ENCODE measurements around the gene IGSF23.
"Not testable (repeated sequence)": the region's sequence is repeated elsewhere in the genome, so short reads cannot be mapped to it uniquely, and the experiment has no call there.

Gene IGSF23

DNA sequence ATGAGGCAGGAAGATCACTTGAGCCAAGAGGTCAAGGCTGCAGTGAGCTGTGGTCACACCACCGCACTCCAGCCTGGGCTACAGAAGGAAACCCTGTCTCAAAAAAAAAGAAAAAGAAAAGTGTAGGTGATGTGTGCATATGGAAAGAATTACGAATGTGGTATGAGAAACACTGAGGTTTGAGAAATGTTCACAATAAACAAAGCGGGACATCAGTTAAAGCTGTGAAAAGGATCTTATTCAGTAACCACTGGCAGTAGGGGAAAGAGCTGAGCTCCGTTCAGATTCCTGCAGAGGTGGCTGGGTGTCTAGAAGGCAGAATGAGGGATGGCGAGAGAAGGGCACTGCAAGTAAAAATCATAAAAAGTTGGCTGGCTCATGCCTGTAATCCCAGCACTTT is 4.1 kb upstream of the IGSF23 start:
- DNase-seq (ENCODE audit: low spot score), result no peak
- in situ Hi-C loops (cut with MboI; ENCODE audit: low pct_unique_long_range_greater_than_20kb, low sequenced_read_pairs, unreplicated experiment), result no loop called here
- TF ChIP-seq, protein P1, sequence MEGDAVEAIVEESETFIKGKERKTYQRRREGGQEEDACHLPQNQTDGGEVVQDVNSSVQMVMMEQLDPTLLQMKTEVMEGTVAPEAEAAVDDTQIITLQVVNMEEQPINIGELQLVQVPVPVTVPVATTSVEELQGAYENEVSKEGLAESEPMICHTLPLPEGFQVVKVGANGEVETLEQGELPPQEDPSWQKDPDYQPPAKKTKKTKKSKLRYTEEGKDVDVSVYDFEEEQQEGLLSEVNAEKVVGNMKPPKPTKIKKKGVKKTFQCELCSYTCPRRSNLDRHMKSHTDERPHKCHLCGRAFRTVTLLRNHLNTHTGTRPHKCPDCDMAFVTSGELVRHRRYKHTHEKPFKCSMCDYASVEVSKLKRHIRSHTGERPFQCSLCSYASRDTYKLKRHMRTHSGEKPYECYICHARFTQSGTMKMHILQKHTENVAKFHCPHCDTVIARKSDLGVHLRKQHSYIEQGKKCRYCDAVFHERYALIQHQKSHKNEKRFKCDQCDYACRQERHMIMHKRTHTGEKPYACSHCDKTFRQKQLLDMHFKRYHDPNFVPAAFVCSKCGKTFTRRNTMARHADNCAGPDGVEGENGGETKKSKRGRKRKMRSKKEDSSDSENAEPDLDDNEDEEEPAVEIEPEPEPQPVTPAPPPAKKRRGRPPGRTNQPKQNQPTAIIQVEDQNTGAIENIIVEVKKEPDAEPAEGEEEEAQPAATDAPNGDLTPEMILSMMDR (IDR thresholded peaks at IDR 0.05; ENCODE audit: extremely low read depth, insufficient read depth, missing control alignments), result no peak

DNA sequence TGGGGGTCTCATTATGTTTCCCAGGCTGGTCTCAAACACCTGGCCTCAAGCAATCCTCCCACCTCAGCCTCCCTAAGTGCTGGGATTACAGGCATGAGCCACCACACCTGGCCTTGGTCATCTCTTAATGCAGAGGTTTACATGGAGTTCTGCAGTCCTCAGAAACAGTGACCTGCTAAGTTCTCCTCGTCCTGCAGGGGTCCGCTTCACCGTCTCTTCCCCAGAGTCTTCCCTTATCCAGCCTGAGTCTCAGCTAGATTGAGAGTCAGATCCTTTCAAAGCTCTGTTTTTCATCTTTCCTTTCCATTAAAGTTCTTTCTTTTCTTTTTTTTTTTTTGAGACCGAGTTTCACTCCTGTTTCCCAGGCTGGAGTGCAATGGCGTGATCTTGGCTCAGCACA is 2.9 kb upstream of the IGSF23 start:
- DNase-seq (ENCODE audit: low spot score); in situ Hi-C loops (cut with MboI; ENCODE audit: low pct_unique_long_range_greater_than_20kb, low sequenced_read_pairs, unreplicated experiment): not testable (repeated sequence)
- TF ChIP-seq, protein P1 (IDR thresholded peaks at IDR 0.05; ENCODE audit: extremely low read depth, insufficient read depth, missing control alignments), result peak; percentile 13

DNA sequence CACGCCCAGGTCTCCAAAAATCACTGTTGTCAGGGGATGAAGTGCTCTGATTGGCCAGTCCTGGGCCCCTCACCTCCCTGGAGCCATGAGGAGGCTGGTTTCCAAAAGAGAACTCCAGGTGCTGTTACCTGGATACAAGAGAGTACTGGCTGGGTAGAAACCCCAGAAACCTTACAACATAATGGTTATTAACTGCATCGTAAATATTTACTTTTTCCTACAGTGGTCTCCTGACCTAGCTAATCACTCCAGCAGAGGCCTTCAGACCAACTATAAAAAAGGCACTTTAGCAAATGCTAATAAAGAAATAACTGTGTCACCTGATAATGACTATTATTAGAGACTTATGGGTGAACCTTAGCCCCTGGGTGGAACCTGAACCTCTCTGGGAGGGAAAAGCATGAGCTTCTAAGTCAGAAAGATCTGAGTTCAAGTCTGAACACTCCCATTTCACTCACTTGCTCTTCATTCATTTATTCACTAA is 1.5 kb upstream of the IGSF23 start:
- TF ChIP-seq, protein P1 (IDR thresholded peaks at IDR 0.05; ENCODE audit: extremely low read depth, insufficient read depth, missing control alignments), result no peak
- DNase-seq (ENCODE audit: low spot score), result no peak
- in situ Hi-C loops (cut with MboI; ENCODE audit: low pct_unique_long_range_greater_than_20kb, low sequenced_read_pairs, unreplicated experiment), result no loop called here

DNA sequence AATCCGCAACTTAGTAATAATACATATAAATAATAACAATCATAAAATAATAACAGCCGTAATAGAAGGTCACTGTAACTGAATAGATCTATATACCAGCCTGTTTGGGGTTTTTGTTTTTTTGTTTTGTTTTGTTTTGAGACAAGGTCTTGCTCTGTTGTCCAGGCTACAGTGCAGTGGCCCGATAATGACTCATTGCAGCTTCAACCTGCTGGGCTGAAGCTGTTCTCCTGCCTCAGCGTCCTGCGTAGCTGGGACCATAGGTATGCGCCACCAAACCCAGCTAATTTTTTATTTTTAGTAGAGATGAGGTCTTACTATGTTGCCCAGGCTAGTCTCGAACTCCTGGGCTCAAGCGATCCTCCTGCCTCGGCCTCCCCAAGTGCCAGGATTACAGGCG is 950 bp downstream of the IGSF23 start:
- in situ Hi-C loops (cut with MboI; ENCODE audit: low pct_unique_long_range_greater_than_20kb, low sequenced_read_pairs, unreplicated experiment), result no loop called here
- TF ChIP-seq, protein P1 (IDR thresholded peaks at IDR 0.05; ENCODE audit: extremely low read depth, insufficient read depth, missing control alignments), result no peak
- DNase-seq (ENCODE audit: low spot score), result no peak

DNA sequence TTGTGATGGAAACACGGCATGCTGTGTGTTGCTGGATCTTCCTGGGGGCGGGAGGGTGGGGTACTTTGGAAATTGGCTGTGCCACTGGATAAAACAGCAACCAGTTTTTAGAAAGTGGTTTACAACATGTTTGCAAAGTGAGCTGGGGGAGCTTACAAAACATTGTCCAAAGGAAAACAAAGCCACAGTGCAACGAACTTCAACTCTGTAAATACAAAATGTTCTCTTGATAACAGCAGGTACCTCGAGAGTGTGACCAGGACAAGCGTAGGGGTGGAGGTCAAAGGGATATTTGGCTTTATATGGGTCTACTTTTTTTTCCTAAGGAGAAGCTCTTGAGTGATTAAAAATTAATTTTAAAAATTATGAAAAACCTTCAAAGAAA is 2.5 kb downstream of the IGSF23 start:
- in situ Hi-C loops (cut with MboI; ENCODE audit: low pct_unique_long_range_greater_than_20kb, low sequenced_read_pairs, unreplicated experiment), result no loop called here
- TF ChIP-seq, protein P1 (IDR thresholded peaks at IDR 0.05; ENCODE audit: extremely low read depth, insufficient read depth, missing control alignments), result no peak
- DNase-seq (ENCODE audit: low spot score), result no peak

DNA sequence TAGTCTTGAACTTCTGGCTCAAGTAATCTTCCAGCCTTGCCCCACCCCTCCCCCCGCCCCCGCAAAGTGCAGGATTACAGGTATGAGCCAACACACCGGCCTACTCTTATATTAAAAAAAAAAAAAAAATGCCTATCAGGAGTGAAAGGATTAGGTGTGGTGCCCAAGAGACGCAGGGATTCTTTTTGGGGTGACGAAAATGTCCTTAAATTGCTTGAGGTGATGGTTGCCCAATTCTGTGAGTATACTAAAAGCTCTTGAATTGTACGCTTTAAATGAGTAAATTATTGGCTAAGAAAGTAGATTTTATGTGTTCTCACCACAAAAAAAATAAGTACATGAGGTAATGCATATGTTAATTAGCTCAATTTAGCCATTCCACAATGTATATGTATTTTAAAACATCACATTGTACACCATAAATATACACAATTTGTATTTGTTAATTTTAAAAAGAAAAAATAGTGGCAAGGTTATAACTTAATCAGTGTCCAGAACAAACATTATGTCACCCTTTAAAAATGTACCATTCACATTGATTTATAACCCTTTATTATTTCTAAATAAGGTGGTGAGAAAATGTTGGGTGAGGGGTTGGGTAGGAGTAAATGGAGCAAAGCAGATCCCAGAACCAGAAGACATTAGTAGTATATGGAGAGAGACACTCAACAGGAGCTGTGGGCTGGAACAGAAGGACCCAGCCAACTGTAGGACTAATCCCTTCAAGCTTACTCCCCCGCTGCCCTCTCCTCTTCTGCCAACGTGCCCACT is 3.9 kb downstream of the IGSF23 start:
- in situ Hi-C loops (cut with MboI; ENCODE audit: low pct_unique_long_range_greater_than_20kb, low sequenced_read_pairs, unreplicated experiment), result no loop called here
- DNase-seq (ENCODE audit: low spot score), result no peak
- TF ChIP-seq, protein P1 (IDR thresholded peaks at IDR 0.05; ENCODE audit: extremely low read depth, insufficient read depth, missing control alignments), result no peak

Measured in GM13977 (cell line).